KMS-11 (cell line): ENCODE data around the gene FRMPD3.
"Not testable (repeated sequence)": the region's sequence is repeated elsewhere in the genome, so short reads cannot be mapped to it uniquely, and the experiment has no call there.

ENCODE experiments used
- H2AFZ ChIP-seq: fragments of 200-600 bp; sonication (generic); 2 replicates; pipeline ENCODE4 v1.6.1; 2016; ENCODE audit warnings: antibody characterized with exemption, mixed run types, low read depth
- H3K27ac ChIP-seq: fragments of 200-600 bp; sonication (generic); 2 replicates; pipeline ENCODE4 v1.6.1; 2016; ENCODE audit warnings: mild to moderate bottlenecking, mixed run types
- H3K27me3 ChIP-seq: fragments of 200-600 bp; sonication (generic); 2 replicates; pipeline ENCODE4 v1.6.1; 2017; ENCODE audit warnings: mild to moderate bottlenecking, low read depth, mixed run types, moderate library complexity; ENCODE audit not compliant: insufficient read depth
- H3K36me3 ChIP-seq: fragments of 200-600 bp; sonication (generic); 2 replicates; pipeline ENCODE4 v1.6.1; 2017; ENCODE audit warnings: mild to moderate bottlenecking, mixed run types; ENCODE audit not compliant: insufficient read depth
- H3K4me1 ChIP-seq: fragments of 200-600 bp; sonication (generic); 2 replicates; pipeline ENCODE4 v1.6.1; 2016; ENCODE audit warnings: mild to moderate bottlenecking, low read depth, mixed run types; ENCODE audit not compliant: poor library complexity, severe bottlenecking
- H3K4me2 ChIP-seq: fragments of 200-600 bp; sonication (generic); 2 replicates; pipeline ENCODE4 v1.7.0; 2016; ENCODE audit warnings: mild to moderate bottlenecking, mixed run types
- H3K4me3 ChIP-seq: fragments of 200-600 bp; sonication (generic); IDR thresholded peaks from 2 replicates; pipeline ENCODE4 v1.6.1; 2017; ENCODE audit warnings: low read depth, low read length, mixed read lengths; ENCODE audit not compliant: insufficient read depth
- H3K79me2 ChIP-seq: fragments of 200-600 bp; sonication (generic); 2 replicates; pipeline ENCODE4 v1.6.1; 2016; ENCODE audit warnings: low read depth, mixed run types; ENCODE audit not compliant: insufficient read depth
- H3K9ac ChIP-seq: fragments of 200-600 bp; sonication (generic); 2 replicates; pipeline ENCODE4 v1.6.1; 2016; ENCODE audit warnings: mild to moderate bottlenecking, mixed run types
- H4K20me1 ChIP-seq: fragments of 200-600 bp; sonication (generic); 2 replicates; pipeline ENCODE4 v1.6.1; 2016; ENCODE audit warnings: mild to moderate bottlenecking, mixed run types; ENCODE audit not compliant: insufficient read depth
- CTCF ChIP-seq: fragments of 200-600 bp; sonication (generic); conservative IDR thresholded peaks from 2 replicates; pipeline ENCODE4 v1.6.1; 2017; ENCODE audit warnings: low read depth, mild to moderate bottlenecking, antibody characterized with exemption, low read length, moderate library complexity, mixed read lengths

Gene FRMPD3

DNA sequence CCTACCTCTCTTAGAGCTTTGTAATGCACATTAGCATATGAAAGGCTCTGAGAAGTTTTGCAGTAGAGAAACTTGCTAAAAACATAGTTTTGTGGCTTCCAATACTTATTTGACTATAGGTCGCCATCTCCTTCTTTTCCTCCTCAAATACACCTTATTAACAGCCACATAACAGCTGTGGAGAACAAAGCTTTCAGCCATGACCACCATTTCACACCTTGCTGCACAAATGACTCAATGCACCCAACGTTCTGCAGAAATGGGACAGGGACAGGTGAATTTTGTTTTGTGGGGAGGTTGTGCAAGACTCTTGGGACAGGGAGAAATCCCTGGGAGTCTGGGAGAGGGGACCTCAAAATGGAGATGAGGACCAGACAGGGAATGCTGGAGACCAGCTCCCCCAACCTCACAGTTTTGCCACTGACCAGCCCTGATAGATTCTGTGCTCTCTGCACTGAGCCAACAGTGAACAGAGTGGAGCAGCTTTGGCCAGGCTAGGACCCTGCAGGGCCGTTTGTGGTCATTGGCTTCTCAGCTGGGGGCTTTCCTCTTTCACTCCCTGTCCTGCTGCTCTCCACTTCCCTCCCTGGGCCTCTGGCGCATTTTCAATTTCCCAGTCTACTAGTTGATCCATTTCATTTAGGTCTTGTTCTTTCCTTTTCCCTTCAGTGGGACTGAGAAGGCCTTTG lies 16.6 kb downstream of the FRMPD3 start:
- H3K4me2 ChIP-seq = no peak overlapping the region
- no peak overlapping the region for H3K27ac ChIP-seq
- H3K4me3 ChIP-seq = no peak overlapping the region
- no peaks in the 10 kb centered on the region for H4K20me1 ChIP-seq
- H3K4me1 ChIP-seq = no peaks in the 10 kb centered on the region
- no peak overlapping the region for H2AFZ ChIP-seq
- H3K79me2 ChIP-seq = no peaks in the 10 kb centered on the region
- H3K9ac ChIP-seq = no peak overlapping the region
- no peaks in the 10 kb centered on the region for H3K27me3 ChIP-seq
- H3K36me3 ChIP-seq = no peaks in the 10 kb centered on the region
- TF ChIP-seq CTCF = no peak

- Histone ChIP-seq H2AFZ (no peak overlapping the region), H4K20me1 (no peaks in the 10 kb centered on the region), H3K79me2 (no peaks in the 10 kb centered on the region), H3K27ac (no peak overlapping the region), H3K9ac (no peak overlapping the region), H3K4me2 (no peak overlapping the region), H3K36me3 (no peaks in the 10 kb centered on the region), H3K27me3 (no peaks in the 10 kb centered on the region), H3K4me1 (no peaks in the 10 kb centered on the region), H3K4me3 (no peak overlapping the region)
- no peak for TF ChIP-seq CTCF
Measured at GRCh38 chrX:107467271-107467670, 17.8 kb downstream of the FRMPD3 start.

GRCh38 chrX:107470198-107470597 lies 20.7 kb downstream of the FRMPD3 start:
- H3K36me3 ChIP-seq = no peaks in the 10 kb centered on the region
- H3K4me1 ChIP-seq = no peaks in the 10 kb centered on the region
- H2AFZ ChIP-seq = no peak overlapping the region
- no peaks in the 10 kb centered on the region for H3K27me3 ChIP-seq
- H3K27ac ChIP-seq = no peak overlapping the region
- no peak overlapping the region for H3K4me2 ChIP-seq
- no peaks in the 10 kb centered on the region for H3K79me2 ChIP-seq
- no peak overlapping the region for H3K4me3 ChIP-seq
- TF ChIP-seq CTCF = no peak
- no peak overlapping the region for H3K9ac ChIP-seq
- H4K20me1 ChIP-seq = no peaks in the 10 kb centered on the region

DNA sequence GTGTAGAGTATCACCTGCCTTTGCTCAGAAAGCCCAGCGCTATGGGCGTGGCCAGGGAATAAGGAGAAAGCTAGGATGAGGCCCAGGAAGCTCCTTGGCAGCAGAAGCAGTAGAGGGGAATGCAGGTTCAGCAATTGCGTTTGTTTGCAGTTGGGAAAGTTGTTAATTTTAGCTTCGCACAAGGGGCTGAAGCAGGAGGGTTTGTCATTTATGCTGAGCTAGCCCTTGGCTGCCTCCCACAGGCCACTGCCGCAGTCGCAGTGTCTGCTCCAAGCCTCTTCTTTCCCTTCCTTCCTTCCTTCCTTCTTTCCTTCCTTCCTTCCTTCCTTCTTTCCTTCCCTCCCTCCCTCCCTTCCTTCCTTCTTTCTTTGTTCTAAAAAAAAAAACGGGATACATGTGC lies 21.5 kb downstream of the FRMPD3 start:
- Histone ChIP-seq H2AFZ (no peak overlapping the region), H3K79me2 (no peaks in the 10 kb centered on the region), H3K27me3 (no peaks in the 10 kb centered on the region), H3K36me3 (no peaks in the 10 kb centered on the region), H3K9ac (no peak overlapping the region), H3K27ac (no peak overlapping the region), H3K4me2 (no peak overlapping the region), H3K4me1 (no peaks in the 10 kb centered on the region), H3K4me3 (no peak overlapping the region), H4K20me1 (no peaks in the 10 kb centered on the region)
- no peak for TF ChIP-seq CTCF

DNA sequence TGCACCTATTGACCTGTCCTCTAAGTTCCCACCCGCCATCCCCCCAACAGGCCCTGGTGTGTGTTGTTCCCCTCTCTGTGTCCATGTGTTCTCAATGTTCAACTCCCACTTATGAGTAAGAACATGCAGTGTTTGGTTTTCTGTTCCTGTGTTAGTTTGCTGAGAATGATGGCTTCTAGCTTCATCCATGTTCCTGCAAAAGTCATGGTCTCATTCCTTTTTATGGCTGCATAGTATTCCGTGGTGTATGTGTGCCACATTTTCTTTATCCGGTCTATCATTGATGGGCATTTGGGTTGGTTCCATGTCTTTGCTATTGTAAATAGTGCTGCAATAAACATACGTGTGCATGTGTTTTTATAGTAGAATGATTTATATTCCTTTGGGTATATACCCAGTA lies 22.0 kb downstream of the FRMPD3 start:
- H3K27me3 ChIP-seq, H3K9ac ChIP-seq, H3K4me1 ChIP-seq, H3K27ac ChIP-seq, H3K79me2 ChIP-seq, H3K4me3 ChIP-seq, H4K20me1 ChIP-seq, H3K36me3 ChIP-seq, H3K4me2 ChIP-seq, H2AFZ ChIP-seq: not testable (repeated sequence)
